ENCODE results near the gene CPLX1.

DNA sequence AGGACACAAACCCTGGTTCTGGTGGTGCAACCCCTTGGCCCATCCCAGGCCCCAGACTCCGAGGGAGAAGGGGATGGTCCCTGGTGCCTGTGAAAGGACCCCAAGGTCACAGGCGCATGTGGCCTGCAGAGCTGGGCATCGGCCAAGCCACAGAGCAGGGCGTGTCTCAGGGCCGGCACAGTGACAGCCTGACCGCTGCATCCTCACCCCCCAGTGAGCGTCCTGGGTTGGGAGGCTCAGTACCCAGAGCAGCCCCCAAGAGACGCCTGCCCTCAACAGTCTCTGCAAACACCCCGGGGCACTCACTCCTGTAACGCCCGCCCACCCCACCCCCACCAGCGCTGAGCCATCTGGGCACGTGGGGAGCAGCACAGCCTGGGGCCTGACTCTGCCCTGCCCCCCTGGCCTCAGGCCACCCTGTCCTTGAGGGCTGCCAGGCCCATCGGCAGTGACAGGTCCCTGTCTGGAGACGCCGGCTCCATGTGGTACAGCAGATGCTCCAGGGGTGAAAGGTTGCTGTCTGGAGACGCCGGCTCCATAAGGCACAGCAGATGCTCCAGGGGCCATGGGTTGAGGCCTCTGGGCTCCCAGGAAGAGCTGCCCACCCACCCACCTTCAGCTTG lies 24.5 kb upstream of the CPLX1 start:
- no peak for TF ChIP-seq EZH2 (IDR thresholded peaks at IDR 0.05; ENCODE audit: low read length)
- no peak for TF ChIP-seq CTCF (optimal IDR thresholded peaks at IDR 0.05 in 1 of 3, IDR thresholded peaks at IDR 0.05 in 1 of 3, conservative IDR thresholded peaks at IDR 0.05 in 1 of 3; ENCODE audit: extremely low read depth in 1 of 3, insufficient read depth in 2 of 3, low read length in 3 of 3)

All from keratinocyte (primary cell).